Hippocampal formation (tissue), 2 donors: ENCODE results near the gene APOD.
A peak's percentile ranks its signal among the peaks of the same experiment; 100 is the strongest.

Experiments
- DNase-seq, 2 donors: peaks; one replicate each; lab custom pipeline; 2025; lab: John Stamatoyannopoulos, UW

APOD gene

DNA sequence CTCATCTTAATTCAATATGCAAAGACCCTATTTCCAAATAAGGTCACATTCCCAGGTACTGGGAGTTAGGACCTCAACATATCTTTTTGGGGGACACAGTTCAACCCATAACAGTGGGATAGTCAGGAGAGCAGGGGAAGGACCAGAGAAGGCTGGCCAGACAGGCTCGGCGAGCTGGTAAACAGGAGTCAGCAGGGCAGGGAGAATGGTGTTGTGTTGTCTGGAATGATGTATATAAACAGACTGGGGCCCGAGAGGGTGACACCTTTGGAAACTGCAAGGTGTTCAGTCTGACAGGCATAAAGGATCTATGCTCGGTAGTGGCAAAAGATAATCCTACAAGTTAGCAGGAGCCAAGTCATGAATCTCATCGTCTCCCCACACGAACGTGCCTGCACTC is 30.5 kb downstream of the APOD start:
- DNase-seq: no peak

DNA sequence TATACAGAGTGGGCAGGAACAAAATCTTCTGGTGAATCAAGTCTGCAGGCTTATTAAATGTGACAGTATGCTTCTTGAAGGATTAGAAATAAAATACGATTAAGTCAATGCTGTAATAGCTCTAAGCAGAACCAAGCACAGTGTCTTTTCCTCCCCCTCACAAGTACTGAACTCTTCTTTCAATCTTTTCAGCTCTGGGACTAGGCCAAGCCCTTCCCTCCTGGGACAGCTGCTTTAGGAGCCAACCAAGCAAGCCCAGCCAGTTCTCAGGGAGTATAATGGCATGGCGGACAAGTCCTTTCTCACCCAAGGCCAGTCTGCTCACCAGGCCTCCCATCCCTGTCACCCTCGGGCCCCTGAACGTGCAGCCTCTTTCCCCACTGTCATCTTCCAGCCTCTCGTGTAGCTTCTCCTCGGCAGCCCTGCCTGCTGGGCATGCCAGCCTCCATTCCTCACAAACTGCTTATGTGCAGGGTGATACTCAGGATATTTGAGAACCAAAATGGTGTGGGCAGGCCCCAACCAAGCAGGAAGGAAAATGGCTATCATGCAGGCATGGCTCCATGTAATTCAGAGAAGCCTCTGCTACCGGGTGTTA is 32.3 kb downstream of the APOD start:
- DNase-seq: no peak

DNA sequence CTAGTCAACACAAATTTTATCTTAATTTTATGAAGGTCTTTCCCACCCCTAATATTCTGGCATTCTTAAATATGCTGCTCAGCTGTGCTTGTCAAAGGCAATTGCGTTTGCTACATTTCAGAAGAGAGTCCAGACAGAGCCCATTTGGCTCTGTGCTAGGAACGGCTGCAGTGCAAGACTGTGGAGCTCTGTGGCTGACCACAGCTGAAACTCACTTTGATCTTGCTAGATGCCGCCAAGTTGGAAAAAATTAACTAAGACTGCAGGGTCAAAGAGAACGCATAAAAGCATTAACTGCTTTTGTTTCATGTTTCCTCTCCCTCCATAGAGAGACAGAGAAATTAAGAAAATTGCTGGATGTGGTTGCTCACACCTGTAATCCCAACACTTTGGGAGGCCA is 33.0 kb downstream of the APOD start:
- no peak for DNase-seq

DNA sequence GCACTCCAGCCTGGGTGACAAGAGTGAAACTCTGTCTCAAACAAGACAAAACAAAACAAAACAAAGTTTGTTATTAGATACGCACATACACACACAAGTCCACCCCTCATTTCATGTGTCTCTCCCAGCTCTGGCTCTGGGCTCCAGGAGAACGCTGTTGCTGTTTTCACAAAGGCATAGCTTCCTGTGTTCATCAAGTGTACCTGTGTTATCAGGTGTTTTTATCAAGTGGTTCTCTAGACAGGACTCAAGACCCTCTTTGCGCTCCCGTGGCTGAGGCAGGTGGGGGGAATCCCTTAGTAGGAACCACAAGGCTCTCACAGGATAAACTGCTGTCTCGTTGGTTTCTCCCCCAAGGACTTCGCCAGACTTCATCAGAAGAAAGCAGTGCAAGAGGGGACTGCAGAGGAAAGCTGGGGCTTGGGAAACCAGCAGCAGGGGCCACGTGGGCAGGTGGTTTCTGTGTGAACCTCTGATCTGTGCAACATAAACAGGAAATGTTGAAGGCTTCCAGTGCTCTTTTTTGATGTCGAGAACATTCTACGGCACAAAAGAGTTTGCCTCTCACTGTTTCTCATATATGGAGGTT is 33.7 kb downstream of the APOD start:
- no peak for DNase-seq

DNA sequence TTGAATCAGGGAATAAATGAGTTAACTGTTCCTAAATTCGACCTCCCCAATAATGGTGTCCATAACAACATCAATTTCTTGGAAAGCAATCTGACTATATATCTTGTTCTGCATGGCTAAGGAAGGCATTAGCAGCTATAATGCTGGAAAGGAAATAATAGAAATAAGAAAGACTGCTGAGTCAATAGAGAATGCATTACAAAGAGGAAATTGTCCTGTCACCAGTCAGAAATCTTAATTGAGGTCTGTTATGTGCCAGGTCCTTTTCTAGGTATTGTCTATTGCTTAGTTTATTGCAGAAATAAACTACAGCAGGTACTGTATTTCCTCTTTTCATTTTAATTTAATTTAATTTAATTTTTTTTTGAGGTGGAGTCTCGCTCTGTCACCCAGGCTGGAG is 34.8 kb downstream of the APOD start:
- DNase-seq: no peak

DNA sequence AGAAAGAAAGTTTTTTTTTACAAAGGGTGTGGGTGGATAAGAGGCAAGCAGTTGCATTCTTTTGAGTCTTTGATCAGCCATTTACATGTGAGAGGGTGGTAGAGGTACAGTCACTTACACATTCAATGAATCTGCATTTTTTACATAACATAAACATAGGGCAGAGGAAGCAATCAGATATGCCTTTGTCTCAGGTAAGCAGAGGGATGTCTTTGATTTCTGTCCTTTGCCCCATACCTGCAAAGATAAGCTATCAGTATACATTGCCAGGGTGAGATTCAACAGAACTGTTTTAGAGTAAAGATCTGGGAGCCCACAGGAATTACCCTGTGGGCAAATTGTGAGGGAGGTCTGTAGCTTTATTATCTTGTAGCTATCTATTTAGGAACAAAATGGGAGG is 35.2 kb downstream of the APOD start:
- DNase-seq: no peak

DNA sequence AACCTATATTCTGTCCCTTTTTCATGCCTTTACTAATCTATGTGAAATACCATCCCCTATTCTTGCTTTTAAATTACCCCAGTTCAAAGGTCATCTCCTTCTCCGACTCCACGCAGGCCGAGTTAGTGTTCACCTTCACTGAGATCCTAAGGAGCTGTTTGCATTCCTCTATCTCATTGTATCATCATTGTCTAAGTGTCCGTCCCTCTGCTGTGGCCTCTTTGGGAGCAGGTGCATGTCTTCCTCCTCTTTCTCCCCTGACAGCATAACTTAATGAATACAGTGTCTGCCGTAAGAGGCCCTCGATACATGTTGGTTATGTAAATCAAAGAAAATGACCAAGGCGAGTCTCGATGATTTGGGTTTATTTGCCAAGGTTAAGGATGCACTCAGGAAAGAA is 35.7 kb downstream of the APOD start:
- no peak for DNase-seq

DNA sequence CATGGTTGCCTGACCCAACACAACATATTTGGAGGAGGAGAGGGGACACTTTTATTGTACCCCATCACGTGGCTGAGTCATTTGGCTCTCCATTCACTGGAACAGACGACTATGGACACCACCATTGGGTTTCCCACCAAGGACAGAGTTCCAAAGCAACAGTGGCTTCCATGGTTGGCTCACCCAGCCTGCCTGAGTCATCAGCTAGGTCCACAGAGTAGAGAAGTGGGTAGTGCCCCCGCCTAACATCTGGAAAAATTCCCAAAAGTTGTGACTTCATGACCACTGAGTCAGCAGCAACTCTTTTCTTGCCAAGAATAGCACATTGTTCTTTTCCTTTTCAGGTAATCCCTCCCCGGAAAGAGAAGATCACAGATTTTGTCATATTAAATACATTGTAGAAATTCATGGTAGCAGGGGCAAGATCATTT is 37.6 kb downstream of the APOD start:
- DNase-seq: no peak

DNA sequence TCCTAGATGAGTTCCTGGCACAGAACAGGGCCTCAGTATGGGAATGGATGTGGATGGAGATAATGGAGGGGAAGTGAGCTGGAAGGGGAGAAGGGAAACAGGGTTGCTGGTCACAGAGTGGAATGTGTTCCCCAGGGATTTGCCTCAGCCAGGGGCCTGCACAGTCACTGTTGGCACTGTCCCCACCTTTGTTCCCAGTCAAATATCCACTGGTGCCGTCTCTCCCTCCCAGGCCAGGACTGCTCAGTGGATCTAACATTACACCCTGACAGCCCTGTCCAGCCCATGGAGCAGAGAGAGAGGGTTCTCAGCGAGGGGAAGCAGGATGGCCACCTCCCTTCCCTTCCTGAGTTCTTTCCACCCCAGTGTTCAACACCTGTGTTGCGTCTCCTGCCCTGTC is 39.1 kb downstream of the APOD start:
- no peak for DNase-seq

DNA sequence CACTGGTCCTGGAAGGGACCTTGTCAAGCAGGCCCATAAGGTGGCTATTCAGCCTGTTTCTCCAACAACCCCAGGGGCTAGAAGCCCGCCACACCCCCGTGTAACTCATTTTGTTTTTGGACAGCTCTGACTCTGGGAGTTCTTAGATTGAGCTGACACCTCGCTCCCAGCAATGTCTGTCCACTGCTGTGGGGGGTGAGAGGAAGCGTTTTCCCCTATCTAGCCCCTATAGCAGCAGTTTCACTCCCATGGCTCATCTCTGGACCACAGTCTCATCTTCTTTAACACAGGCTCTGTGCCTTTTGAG is 39.6 kb downstream of the APOD start:
- DNase-seq: no peak

DNA sequence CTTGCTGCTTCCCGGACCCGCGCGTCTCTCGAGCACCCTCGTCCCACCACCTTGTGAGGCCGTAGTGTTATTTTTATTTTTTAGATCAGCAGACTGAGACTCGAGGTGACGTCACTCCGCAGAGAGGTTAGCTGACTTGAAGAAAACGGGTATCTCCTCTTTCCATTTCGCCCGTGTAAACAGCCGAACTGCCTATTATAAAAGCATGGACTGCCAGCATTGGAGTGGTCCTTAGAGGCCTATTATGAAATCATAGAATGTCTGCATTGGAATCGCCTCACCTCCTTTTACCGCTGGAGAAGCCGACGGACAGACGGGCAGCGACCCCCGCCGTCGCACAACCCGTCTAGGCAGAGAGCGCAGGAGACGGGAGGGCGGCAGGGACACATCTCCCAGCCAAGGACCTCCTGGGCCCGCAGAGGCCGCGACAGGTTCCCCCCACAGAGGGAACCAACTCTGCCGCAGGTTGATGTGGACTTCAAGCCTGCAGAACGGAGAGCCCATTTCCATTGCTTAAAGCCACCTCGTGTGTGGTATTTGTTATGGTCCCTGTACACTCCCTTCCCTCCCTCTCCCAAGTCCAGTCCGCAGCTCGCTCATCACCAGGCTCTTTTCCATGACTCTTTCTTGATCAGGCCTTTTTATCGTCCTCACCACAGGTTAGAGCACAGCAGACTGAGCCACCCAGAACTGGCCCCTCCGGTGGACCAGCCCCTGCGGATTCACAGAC is 40.1 kb downstream of the APOD start:
- no peak for DNase-seq

DNA sequence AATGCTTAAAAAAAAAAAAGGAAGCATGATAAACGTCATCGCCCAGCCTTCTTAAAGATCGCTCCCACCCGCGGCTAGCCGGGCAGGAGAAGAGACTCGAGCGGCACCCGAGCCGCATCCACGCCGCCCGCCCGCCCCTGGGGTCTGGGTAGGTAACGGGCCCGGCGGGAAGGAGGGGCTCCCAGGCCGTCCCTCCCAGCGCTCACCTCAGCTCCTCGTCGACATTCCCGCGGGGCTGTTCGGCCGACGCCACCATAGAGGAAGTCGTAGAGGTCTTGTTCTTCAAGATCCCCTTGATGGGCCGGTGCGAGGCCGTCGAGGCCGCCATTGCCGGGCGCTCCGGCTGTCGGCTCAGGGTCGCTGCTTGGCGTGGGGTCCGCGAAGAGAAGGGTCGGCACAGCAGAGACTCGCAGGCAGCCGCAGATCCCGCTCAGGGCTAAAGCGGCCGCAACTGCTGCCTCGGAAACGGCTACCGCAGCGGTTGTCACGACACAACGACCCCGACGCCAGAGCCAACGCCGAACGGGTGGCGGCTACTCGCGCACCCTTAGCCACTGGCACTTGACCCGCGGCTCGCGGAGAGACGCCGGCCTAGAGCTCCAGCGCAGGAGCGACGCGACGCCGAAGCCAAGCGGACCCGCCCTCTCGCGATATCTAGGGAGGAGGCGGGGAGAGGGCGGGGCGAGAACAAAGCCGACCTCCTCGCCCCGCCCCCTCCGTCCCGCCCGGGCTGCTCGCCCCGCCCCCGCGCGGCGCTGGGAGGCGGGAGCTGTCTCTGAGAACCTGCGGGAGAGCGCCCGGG is 40.8 kb downstream of the APOD start, which contains the start of gene PPP1R2:
TSS of gene PPP1R2 (minus strand) at position 628 of the 802 bp plus-strand sequence. CDS start at position 328, 300 bp downstream.
- DNase-seq: peak; percentile 86 to 89

DNA sequence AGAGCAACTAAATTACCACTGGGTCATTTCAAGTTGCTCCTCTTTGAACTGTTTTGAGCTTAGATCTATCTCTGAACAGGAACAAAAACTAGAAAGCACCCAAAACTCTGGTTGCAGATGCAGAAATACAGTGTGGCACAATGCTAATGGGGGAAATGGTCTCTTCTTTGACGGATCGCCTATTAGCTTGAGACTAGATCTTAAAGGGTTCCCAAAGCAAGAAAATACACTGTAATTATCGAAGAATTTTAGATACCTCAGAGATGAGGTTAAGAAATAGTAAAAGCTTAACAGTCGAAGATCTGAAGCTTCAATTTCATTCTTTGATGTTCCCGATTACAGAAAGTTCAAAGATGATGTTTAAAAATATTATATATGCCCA is 41.4 kb downstream of the APOD start:
- DNase-seq: peak in 1 of 2 donors; percentile 7

DNA sequence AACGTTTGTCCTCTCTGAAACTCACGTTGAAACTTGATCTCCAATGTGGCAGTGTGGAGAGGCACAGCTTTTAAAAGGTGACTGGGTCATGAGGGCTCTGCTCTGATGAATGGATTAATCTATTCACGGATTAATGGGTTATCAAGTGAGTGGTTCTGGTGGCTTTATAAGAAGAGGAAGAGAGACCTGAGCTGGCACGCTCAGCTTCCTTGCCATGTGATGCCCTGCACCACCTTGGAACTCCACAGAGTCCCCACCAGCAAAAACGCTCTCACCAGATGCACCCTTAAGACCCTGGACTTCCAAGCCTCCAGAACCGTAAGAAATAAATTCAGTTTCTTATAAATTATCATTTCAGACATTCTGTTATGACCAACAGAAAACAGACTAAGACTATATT is 43.2 kb downstream of the APOD start:
- DNase-seq: no peak

DNA sequence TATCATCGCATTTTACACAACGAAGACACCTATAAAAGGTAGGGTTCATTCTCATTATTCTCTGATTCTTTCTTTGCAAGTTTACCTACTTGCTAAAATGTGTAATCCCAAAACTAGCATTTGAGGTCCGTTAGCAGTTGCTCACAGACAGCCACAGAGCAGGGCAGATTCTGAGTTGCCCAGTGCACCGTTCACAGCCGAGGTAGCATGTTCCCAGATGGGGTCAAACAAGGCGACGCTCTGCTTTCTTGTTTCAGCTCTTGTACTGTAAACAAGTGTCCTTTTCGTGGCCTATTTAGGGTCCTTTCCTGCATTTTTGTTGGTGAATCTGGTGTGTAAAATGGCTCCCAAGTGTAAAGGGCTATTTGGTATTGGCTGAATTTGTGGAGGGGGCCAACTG is 43.7 kb downstream of the APOD start:
- DNase-seq: no peak

DNA sequence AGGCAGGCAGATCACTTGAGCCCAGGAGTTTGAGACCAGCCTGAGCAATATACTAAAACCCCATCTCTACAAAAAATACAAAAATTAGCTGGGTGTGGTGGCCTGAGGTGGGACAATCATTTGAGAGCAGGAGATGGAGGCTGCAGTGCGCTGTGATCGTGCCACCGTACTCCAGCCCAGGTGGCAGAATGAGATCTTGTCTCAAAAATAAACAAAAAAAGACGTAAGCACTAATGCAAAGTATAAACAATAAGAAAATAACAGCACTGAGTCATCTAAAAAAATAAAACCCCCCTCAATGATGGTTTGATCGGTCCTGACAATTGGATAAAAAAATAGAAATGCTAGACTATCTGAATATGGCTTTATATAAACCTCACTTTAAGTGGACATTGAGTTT is 44.3 kb downstream of the APOD start:
- DNase-seq: no peak

DNA sequence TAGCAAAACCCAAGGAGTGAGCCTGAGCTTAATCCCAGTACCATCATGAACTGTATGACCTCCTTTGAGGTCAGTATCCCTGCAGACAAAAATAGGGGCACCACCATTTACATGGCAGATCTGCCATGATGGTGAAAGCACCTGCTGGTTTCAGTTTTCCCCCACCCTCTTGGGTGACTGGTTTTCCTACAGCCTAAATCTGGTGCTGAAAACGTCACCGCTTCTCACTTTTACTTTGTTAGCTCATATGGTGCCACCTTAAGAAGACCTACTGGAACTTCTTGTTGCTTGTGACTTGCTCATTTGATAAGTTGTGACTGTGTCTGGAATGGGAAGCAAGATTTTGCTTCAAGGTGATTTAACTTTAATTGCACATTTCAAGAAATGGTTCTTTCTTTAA is 45.7 kb downstream of the APOD start:
- no peak for DNase-seq

DNA sequence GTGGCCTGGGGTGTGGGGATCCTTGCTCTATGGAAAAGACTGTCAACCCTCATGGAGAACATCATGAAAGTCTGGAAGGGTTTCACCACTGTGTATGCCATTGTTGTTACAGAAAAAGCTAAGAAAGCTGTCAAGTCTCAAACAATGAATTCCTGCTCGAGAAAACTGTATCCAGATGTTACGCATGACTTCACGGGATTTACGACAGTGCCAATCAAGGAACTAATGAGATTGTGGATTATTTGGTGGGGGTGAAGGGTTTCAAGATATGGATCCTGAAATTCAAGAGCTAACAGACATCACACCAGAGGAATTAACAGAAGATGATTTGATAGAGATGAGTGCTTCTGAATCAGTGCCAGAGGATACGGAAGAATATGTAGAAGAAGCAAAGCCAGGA is 48.4 kb downstream of the APOD start:
- DNase-seq: no peak

DNA sequence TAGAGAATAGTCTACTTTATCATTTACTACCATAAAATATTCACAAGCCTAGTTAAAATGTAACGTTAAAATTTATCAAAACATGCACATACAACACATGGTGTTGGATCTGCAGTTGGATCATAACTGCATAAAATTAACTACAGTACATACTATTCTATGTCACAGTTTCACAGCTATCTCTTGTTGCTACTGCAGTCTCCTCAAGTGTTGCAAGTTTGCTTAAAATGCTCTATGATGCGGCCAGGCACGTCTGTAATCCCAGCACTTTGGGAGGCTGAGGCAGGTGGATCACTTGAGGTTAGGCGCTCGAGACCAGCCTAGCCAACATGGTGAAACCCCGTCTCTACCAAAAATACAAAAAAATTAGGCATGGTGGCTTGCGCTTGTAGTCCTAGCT is 50.9 kb downstream of the APOD start:
- DNase-seq: no peak

DNA sequence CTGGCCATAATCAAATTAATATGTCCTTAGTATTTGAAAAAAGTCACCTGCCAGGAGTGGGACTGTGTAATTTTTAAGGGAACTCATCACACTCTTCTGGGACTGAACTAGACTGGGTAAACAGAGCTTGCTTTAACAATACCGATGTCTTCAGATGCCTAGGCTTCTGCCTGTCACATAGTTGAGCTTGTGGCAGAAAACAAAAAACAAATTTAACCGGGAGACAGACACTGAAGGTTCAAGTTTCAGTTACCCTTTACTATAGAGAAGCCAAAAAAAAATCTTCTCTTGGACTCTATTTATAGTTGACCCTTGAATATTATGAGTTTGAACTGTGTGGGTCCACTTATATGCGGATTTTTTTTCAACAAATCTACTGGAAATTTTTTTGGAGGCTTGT is 51.4 kb downstream of the APOD start:
- no peak for DNase-seq

DNA sequence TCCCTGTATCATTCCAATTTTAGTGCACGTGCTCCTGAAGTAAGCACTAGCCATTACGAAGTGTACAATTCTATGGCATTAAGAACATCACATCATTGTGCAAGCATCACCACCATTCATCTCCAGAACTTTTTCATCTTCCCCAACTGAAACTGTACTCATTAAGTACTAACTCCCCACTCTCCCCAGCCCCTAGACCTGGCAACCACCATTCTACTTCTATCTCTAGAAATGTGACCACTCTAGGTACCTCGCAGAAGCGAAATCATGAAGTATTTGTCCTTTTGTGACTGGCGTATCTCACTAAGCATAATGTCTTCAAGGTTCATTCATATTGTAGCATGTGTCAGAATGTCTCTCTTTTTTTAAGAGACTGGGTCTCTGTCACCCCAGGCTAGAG is 52.1 kb downstream of the APOD start:
- DNase-seq: no peak

DNA sequence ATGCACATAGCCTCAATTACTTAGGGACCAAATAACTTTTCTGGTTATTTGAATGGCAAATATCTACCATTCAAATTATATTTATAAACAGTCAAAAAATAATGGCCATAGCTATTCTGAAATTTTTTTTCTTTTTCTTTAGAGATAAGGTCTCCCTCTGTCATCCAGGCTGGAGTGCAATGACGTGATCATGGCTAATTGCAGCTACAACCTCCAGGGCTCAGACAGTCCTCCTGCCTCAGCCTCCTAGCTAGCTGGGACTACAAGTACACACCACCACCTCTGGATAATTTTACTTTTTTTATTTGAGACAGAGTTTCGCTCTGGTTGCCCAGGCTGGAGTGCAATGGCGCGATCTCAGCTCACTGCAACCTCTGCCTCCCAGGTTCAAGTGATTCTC is 57.2 kb downstream of the APOD start:
- DNase-seq: no peak
